HG02588 (cell line): ENCODE data around the gene LTF.
"Not testable (repeated sequence)": the region's sequence is repeated elsewhere in the genome, so short reads cannot be mapped to it uniquely, and the experiment has no call there.

ENCODE experiments used
- ATAC-seq: cut with Tn5 transposase; IDR thresholded peaks from one replicate; pipeline ENCODE4 v1.9.1; 2021; ENCODE audit warnings: mild to moderate bottlenecking, moderate library complexity; ENCODE audit not compliant: unreplicated experiment

The LTF gene

GRCh38 chr3:46416811-46417510, 47.7 kb downstream of the LTF start:
- ATAC-seq, result no peak

GRCh38 chr3:46416125-46416810, 48.4 kb downstream of the LTF start:
- ATAC-seq, result no peak

DNA sequence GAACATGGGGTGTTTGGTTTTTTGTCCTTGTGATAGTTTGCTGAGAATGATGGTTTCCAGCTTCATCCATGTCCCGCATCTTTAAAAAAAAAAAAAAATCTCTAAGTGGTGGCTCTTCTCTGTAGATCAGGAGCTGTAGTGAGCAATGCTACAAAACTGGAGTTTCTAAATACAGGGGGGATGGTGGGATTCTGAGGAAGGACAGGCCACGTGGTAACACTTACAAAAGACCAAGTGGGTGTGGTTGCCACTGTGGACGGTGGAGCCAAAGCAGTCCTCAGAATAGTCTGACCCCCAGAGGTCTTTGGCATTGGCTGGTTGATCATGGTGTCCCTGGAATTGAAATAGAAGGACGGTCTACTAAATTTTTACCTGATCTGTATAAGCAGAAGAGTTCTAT, 50.0 kb downstream of the LTF start:
- no peak for ATAC-seq

- no peak for ATAC-seq
These were observed 50.8 kb downstream of the LTF start for GRCh38 chr3:46413951-46414350.

- no peak for ATAC-seq
These were observed 51.9 kb downstream of the LTF start for GRCh38 chr3:46412786-46413298.

GRCh38 chr3:46411271-46411670, 53.4 kb downstream of the LTF start:
- no peak for ATAC-seq

- ATAC-seq, result no peak
These were observed 54.0 kb downstream of the LTF start for GRCh38 chr3:46410669-46411068.

GRCh38 chr3:46409739-46410489, 54.8 kb downstream of the LTF start:
- no peak for ATAC-seq

DNA sequence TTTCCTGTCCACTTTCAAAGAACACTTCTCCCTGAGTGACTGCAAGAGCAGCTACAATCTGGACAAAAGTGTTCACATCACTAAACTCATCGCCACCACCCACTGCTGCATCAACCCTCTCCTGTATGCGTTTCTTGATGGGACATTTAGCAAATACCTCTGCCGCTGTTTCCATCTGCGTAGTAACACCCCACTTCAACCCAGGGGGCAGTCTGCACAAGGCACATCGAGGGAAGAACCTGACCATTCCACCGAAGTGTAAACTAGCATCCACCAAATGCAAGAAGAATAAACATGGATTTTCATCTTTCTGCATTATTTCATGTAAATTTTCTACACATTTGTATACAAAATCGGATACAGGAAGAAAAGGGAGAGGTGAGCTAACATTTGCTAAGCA, 55.9 kb downstream of the LTF start:
- ATAC-seq, result no peak

DNA sequence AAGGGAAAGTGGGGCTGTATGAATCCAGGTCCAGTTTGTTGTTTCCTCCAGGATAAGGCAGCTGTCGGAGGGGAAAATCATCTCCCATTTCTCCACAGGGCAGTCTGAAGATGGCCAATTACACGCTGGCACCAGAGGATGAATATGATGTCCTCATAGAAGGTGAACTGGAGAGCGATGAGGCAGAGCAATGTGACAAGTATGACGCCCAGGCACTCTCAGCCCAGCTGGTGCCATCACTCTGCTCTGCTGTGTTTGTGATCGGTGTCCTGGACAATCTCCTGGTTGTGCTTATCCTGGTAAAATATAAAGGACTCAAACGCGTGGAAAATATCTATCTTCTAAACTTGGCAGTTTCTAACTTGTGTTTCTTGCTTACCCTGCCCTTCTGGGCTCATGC, 56.7 kb downstream of the LTF start:
- ATAC-seq, result no peak

- no peak for ATAC-seq
These were observed 57.7 kb downstream of the LTF start, which contains the start of the genes CCR5AS and CCRL2 for GRCh38 chr3:46406788-46407611. CCR5AS (minus strand) TSS chr3:46407066. CCRL2 (plus strand) TSS chr3:46407259; CDS start chr3:46408080, 821 bp downstream.

DNA sequence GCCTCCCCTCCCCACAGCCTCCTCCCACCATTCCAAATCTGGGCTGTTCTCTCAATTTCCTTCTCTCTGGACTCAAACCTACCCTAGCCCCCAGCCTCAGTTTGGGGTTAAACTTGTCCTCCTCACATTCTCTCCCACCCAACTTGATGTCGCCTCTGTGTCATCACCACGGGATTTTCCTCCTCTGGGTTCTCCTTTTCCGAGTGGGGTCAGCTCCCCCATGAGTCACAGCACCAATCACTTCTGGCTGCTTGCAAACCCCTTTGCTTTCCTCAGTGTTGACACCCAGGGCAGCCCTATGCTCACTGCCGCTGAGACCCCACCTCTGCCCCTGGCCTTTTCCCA, 58.3 kb downstream of the LTF start:
- no peak for ATAC-seq

DNA sequence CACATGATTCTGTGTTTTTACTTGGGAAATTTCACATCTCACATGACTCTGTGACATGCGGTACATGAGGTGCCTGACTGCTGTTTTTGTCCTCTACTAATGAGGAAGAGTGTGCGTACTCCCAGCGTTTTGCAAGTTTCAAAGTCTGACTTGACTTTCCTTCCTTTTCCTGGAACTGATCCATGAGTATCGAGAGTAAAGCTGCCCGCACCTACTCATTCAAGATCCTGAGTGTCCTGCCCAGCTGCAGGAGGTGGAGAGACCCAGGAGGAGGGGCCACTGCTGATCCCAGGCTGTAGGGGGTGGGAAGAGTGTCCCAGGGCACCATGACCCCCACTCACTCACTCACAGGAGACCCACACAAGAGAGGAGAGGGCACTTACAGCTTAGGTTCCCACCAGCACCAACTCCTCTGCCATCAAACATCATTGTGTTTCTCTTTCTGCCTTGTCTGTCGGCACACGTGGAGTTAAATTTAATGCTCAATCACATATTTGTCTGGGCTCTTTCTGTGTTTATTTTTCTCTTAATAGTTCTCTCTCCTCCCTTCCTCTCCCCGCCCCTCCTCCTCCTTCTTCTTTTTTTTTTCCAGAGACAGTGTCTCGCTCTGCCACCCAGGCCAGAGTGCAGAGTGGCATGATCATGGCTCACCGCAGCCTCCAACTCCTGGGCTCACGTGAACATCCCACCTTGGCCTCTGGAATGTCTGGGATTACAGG, 59.2 kb downstream of the LTF start:
- ATAC-seq, result no peak

- ATAC-seq, result not testable (repeated sequence)
These were observed 61.8 kb downstream of the LTF start for GRCh38 chr3:46402902-46403301.

GRCh38 chr3:46401579-46401978, 63.1 kb downstream of the LTF start:
- ATAC-seq, result no peak

DNA sequence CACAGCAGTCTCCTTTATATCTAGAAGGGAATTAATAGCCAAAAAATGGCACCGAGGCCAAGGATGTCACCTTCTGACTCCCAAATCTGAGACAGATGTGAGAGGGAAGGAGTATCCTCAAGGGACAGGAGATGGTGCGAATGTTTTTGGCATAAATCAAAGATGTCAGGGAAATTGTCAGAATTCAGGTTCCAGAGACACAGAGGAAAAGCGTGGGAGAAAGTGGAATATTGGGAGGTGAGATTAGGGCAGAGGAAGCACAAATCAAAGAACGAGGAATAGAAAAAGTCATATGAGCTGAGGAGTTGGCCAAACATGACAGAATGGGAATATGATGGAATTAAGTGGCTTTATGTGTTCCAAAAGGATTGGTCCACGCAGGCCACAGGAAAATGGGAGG, 63.9 kb downstream of the LTF start:
- no peak for ATAC-seq

DNA sequence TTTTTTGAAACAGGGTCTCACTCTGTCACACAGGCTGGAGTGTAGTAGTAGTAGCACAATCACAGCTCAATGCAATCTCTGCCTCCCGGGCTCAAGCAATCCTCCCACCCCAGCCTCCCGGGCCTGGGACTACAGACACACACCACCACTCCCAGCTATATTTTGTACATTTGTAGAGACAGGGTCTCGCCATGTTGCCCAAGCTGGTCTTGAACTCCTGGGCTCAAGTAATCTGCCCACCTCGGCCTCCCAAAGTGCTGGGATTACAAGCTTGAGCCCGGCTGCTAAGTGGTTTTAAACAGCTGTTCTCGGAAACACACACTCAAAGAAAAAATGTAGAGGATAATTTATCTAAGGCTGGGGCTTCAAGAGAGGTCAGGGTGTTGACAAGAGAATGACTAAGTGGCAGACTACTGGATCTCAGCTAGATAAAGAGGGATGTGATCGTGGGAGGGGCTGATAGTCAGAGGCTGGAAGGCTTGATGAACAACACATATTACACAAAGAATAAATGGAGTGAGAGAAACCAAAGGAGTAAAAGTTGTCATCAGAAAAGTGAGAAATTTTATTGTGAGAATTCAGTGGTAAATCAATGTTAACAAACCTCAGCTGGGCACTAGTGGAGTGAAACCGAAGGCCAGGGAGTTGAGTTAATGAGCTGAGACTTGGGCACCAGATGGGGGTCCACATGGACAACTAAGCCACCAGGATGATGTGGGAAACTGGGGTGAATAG, 64.5 kb downstream of the LTF start:
- no peak for ATAC-seq

GRCh38 chr3:46399557-46399956, 65.1 kb downstream of the LTF start:
- ATAC-seq, result no peak

DNA sequence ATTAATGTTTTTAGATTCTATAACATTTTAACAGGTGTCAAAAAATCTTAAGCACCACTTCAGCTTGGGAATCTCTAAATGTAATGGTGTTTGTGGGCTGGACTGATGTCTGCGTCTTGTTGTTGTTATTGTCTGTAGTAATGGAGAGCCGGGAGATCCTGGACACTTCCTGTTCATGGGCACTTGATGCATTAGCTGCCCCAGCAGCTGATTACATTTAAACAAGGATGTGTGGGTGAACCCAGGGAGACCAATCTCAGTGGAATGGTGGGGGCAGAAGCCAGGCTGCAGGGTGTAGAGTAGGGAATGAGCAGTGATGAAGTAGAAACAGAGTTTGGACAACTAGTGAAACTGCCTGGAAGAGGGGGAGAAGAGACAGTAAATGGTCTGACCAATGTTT, 65.6 kb downstream of the LTF start:
- no peak for ATAC-seq
